HepG2 (cell line): ENCODE results near the gene CLIP2. TPM values are rescaled to one million over a fixed set of nuclear protein-coding genes. Genes with fewer than 3 reads are reported as not detected.

Experiments used
- AKAP8 ChIP-seq: sonication (generic); formaldehyde crosslinking; IDR thresholded peaks from 2 replicates; pipeline ENCODE4 v1.5.1; 2020; ENCODE audit warnings: mild to moderate bottlenecking, missing genetic modification reagents
- CC2D1A ChIP-seq: sonication (generic); formaldehyde crosslinking; IDR thresholded peaks from 2 replicates; pipeline ENCODE4 v1.8.1; 2023; ENCODE audit warnings: mild to moderate bottlenecking, missing genetic modification reagents
- CEBPZ ChIP-seq: IDR thresholded peaks from 2 replicates; pipeline ENCODE4 v1.6.1; 2012; ENCODE audit warnings: low read length, improper control_type of control experiment
- CREB1 ChIP-seq, 2 experiments: fragments of 450-650 bp in 1 of 2; IDR thresholded peaks; 2 replicates each; pipeline ENCODE4 v1.6.1; 2016 to 2017; ENCODE audit warnings: control low read depth in 1 of 2, mild to moderate bottlenecking in 1 of 2, missing compliant biosample characterization in 1 of 2, missing genetic modification characterization in 1 of 2
- CREB3 ChIP-seq: sonication (generic); formaldehyde crosslinking; IDR thresholded peaks from 2 replicates; pipeline ENCODE4 v1.5.0; 2020; ENCODE audit warnings: missing genetic modification reagents
- HDAC6 ChIP-seq: fragments of 200-600 bp; sonication (generic); IDR thresholded peaks from 2 replicates; pipeline ENCODE4 v1.7.0; 2017; ENCODE audit warnings: mild to moderate bottlenecking, antibody characterized with exemption, low read length, low read depth
- PAX8 ChIP-seq: sonication (generic); formaldehyde crosslinking; IDR thresholded peaks from 2 replicates; pipeline ENCODE4 v1.8.0; 2022; ENCODE audit warnings: mild to moderate bottlenecking, missing genetic modification reagents, borderline replicate concordance
- POGZ ChIP-seq: sonication (generic); formaldehyde crosslinking; IDR thresholded peaks from 2 replicates; pipeline ENCODE4 v1.4.0; 2020; ENCODE audit warnings: mild to moderate bottlenecking, missing genetic modification reagents
- PRDM10 ChIP-seq: sonication (generic); formaldehyde crosslinking; IDR thresholded peaks from 2 replicates; pipeline ENCODE4 v1.4.0; 2020; ENCODE audit warnings: low read depth, missing genetic modification reagents
- TMF1 ChIP-seq: sonication (generic); formaldehyde crosslinking; IDR thresholded peaks from 2 replicates; pipeline ENCODE4 v1.8.1; 2022; ENCODE audit warnings: low read depth, missing genetic modification reagents
- ZNF24 ChIP-seq: fragments of 450-650 bp; IDR thresholded peaks from 2 replicates; pipeline ENCODE4 v1.6.1; 2017; ENCODE audit warnings: antibody characterized with exemption, mild to moderate bottlenecking
- polyA plus RNA-seq, 8 experiments: library from polyadenylated mRNA; depleted of rRNA in 3 of 8; stranded (reverse) in 7 of 8; unstranded in 1 of 8; fragments of >200 nt; fragmentation: Illumina TruSeq in 4 of 8; extraction: Trizol in 4 of 8; gene quantifications; 2 replicates each; pipeline versions ENCODE4 v1.2.1 to v1.2.3, GENCODE V29; 2011 to 2016; ENCODE audit warnings: low read depth in 4 of 8, missing spikeins in 1 of 8, mixed read lengths in 1 of 8; ENCODE audit not compliant: insufficient read depth in 1 of 8
- total RNA-seq, 5 experiments: library from RNA; depleted of rRNA; stranded (reverse); fragments of >200 nt; fragmentation: Illumina TruSeq; extraction: Trizol; gene quantifications; 2 replicates each; pipeline ENCODE4 v1.2.3, GENCODE V29; 2016; ENCODE audit warnings: low read depth in 1 of 5
- TF ChIP-seq, protein P1 (sequence below): sonication (generic); formaldehyde crosslinking; conservative IDR thresholded peaks from 2 replicates; pipeline ENCODE4 v1.4.0; 2020; ENCODE audit warnings: mild to moderate bottlenecking, missing genetic modification reagents, moderate library complexity
- TF ChIP-seq, protein P2 (sequence below): sonication (generic); formaldehyde crosslinking; IDR thresholded peaks from 2 replicates; pipeline ENCODE4 v1.5.1; 2020; ENCODE audit warnings: missing genetic modification reagents, mild to moderate bottlenecking, borderline replicate concordance

Gene CLIP2
- total and polyA plus RNA-seq, 2 of the 13 experiments (the other 11 are each of a cell fraction or from before 2014, with no cell fraction given), result 6.5 to 17.4 TPM

- TF ChIP-seq, protein P1, sequence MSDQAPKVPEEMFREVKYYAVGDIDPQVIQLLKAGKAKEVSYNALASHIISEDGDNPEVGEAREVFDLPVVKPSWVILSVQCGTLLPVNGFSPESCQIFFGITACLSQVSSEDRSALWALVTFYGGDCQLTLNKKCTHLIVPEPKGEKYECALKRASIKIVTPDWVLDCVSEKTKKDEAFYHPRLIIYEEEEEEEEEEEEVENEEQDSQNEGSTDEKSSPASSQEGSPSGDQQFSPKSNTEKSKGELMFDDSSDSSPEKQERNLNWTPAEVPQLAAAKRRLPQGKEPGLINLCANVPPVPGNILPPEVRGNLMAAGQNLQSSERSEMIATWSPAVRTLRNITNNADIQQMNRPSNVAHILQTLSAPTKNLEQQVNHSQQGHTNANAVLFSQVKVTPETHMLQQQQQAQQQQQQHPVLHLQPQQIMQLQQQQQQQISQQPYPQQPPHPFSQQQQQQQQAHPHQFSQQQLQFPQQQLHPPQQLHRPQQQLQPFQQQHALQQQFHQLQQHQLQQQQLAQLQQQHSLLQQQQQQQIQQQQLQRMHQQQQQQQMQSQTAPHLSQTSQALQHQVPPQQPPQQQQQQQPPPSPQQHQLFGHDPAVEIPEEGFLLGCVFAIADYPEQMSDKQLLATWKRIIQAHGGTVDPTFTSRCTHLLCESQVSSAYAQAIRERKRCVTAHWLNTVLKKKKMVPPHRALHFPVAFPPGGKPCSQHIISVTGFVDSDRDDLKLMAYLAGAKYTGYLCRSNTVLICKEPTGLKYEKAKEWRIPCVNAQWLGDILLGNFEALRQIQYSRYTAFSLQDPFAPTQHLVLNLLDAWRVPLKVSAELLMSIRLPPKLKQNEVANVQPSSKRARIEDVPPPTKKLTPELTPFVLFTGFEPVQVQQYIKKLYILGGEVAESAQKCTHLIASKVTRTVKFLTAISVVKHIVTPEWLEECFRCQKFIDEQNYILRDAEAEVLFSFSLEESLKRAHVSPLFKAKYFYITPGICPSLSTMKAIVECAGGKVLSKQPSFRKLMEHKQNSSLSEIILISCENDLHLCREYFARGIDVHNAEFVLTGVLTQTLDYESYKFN (CRISPR knock-in tag), result peak; percentile 27; the same call in 1 of the 2 replicates
- TF ChIP-seq POGZ (CRISPR knock-in tag) (no peak), CREB3 (CRISPR knock-in tag) (no peak), ZNF24 (no peak), CC2D1A (CRISPR knock-in tag) (no peak), PRDM10 (CRISPR knock-in tag) (no peak), AKAP8 (CRISPR knock-in tag) (no peak), CEBPZ (no peak), CREB1 (IDR thresholded peaks at IDR 0.05) (no peak), CREB1 (CRISPR knock-in tag; IDR thresholded peaks at IDR 0.05) (no peak), PAX8 (CRISPR knock-in tag) (no peak), HDAC6 (no peak), TMF1 (CRISPR knock-in tag) (peak; percentile 39; the same call in 1 of the 2 replicates)
- TF ChIP-seq, protein P2, sequence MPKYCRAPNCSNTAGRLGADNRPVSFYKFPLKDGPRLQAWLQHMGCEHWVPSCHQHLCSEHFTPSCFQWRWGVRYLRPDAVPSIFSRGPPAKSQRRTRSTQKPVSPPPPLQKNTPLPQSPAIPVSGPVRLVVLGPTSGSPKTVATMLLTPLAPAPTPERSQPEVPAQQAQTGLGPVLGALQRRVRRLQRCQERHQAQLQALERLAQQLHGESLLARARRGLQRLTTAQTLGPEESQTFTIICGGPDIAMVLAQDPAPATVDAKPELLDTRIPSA, result no peak
Measured at GRCh38 chr7:74453322-74454011, 164.3 kb downstream of the CLIP2 start, which contains the start of gene GTF2IRD1 (continued).
